CD4-positive, alpha-beta T cell treated with Interleukin-15 for 4 hours (primary cell): ENCODE data around the gene RPS17.

ENCODE experiments used
- DNase-seq: peaks from one replicate; pipeline ENCODE4 v3.0.0-alpha.2; 2020; ENCODE audit warnings: low spot score

The RPS17 gene

DNA sequence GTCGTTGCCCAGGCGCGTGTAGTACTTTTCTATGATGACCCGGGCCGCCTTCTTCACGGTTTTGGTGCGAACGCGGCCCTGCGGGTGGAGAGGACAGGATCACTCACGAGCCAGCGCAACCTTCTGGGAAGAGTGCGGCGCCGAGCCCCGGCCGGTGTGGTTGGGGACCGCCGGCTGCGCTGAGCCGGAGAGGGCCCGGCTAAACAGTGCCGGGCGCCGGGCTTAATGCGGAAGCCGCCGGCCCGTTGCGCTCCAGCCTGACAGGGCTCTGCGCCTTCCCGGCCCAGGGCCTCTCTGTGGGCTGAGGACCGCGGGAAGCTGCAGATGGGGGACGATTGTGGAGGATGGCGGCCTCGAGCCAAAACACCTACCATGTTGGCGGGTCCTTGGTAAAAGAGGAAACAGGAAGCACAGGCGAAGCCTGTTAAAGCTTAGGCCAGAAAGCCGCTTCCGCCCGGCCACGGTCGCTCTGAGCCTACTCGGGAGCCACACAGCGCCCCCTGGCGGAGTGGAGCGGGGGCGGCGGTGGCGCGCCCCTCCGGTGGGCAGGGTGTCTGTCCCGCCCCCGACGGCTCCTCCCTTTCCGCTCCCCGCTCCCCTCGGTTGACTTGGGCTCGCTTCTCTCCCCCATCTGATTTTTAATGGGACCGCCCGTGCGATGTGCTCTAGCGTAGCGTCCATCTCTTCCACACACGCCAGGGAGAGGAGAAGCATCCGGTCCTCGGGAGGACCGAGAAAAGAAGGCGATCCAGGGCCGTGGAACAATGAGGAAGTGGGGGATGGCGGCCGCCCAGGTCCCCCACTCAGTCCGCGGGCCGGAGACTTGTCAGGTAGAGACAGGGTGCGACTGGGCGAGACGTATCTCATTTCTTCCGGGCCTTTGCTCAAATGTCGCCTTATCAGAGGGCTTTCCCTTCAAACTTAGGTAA lies at the start of gene RPS17:
TSS of gene RPS17 (minus strand) at position 403 of the 929 bp plus-strand sequence. CDS start at position 374, 29 bp downstream.
- peak; percentile 98 for DNase-seq

DNA sequence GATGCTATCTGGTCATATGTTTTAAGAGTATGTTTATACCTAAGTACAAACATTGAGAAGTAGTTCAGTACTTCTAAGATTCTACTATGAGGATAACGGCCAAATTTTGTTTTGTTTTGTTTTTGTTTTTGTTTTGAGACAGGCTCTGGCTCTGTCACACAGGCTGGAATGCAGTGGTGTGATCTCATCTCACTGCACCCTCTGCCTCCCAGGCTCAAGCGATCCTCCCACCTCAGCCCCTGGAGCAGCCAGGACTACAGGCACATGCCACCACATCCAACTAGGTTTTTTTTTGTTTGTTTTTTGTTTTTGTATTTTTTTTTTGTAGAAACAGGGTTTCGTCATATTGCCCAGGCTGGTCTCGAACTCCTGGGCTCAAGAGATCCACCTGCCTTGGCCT lies 47.5 kb upstream of the RPS17 start:
- DNase-seq, result no peak

DNA sequence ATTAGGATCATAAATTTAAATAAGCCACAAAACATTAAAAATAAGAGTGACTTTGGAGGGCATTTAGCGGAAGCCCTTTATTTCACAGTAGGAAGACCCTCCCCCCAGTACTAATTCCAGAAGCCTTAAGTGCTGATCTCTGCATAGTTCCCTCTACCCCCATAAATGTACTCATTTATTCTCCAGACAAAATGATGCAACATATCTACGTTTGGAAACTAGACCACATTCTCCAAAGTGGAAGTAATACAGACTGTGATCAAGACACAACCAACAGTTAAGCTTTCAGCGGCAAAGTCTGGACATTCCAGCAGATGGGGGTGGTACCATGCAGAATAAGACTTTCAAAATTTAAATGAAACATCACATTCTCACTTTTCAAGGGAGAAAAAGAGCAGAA lies 44.8 kb upstream of the RPS17 start:
- DNase-seq, result no peak

DNA sequence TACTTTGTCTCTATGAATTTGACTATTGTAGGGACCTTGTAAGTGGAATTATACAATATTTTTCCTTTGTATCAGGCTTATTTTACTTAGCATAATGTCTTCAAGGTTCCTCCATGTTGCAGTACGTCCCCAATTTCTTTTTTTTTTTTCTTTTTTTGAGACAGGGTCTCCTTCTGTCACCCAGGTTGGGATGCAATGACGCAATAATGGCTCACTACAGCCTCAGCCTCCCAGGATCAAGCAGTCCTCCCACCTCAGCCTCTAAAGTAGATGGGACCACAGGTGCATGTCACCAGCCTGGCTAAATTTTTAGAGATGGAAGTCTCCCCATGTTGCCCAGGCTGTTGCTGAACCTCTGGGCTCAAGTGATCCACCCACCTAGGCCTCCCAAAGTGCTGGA lies 40.5 kb upstream of the RPS17 start:
- no peak for DNase-seq

DNA sequence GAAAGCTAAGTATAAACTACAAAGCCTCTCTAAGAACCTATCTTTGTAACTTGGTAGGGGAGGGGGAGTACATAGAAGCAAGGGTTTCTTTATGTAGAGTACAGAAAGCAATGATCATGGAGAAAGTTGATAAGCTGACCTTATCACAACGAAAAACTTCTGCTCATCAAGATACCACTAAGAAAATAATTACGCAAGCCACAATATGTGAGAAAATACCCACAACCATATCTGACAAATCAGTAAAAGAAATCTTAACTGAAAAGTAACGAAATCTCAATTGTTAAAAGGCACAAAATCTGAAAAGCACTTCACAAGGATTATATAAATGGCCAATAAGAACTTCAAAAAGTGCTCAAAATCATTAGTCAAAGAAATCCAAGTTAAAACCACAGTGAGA lies 35.1 kb upstream of the RPS17 start:
- no peak for DNase-seq

DNA sequence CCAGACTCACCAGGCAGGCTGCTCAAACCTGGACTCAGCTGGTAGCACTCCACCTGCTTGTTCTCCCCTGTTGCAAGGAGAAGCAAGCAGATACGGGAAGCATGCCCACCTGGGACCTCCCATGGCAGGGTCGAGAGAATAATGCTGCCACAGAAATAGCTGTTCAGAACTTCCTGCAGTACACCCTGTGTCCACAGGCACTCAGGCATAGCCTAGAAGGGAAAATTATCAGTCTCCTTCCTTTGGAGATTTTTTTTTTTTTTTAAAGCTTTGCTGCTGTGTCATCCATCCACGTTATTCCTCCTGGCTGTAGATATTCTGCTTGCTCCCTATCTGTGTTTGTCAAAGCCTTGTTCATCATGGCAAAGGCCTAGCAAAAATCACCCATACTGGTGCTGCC lies 32.7 kb upstream of the RPS17 start:
- no peak for DNase-seq

DNA sequence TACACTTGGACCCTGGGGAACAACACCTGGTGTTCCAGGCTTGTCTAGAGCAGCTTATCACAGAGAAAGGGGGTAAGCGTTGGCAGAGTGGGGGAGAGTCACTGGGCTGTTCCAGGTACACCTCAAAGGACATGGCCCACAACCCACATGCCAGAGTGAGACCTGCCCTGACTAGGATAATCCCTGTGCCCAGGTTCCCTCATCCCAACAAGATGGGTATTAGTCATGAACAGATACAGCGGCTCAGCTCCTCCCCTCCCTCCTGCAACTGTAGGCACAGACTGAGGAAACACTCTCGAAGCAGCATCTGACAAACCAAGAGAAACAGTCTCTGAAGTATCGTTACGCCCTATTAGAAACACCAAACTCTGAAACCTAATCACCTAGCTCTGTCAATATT lies 32.1 kb upstream of the RPS17 start:
- DNase-seq, result no peak

DNA sequence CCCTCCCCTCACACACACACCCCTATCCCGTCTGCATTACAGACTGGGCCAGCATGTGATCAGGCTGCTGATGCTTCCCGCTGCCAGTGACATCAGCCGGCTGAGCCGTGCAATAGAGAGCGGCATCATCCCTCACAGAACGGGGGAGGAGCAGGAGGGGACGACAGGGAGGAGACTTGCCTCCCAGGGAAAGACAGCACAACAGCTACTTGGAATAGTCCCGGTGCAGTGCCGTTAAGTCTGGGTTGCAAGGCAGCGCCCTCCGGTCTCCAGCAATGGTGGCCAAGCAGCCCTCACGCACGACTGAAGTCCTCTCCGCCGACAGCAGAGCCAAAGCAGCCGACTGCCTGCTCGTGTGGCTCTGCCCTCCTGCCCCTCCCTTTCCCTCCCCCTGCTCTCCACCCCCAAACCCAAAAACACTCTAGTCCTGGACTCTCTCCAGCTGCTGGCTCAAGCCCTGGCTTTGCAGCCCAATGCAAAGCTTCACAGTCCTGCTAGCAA lies 31.5 kb upstream of the RPS17 start:
- no peak for DNase-seq

DNA sequence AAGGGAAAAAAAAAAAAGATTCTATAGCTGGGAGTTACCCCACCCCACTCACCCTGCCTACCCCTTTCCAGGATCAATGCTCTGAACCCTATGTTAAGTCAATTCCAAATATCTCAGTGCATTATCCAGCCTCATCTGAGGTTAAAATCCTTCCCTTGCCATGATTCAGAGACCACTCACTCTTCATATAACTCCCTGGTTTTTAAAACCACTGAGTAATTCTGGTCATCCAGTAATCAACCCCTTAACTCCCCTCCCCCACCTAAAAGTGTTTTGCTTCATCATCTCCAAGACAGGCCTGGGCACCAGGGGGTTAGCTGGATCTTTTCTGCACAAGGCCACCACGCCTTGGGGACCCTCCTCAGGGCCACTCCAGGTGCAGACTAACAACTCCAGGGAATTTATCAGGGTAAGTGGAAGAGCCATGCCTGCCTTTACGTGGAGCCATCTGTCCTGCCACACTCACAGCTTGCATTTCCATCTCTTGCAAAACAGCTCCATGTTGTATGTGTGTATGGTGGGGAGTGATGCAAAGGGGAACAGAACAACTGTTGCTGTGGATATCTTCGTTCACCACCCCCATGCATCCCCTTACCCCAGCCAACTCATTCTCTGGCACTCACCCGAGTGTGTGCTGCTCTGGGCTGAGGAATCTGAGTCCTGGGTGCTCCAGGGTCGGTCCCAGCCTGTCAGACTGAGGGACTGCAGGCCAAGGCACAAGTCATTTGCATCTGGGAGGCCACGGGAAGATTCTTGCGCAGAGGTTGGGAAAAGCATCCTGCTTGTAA lies 30.7 kb upstream of the RPS17 start:
- no peak for DNase-seq

DNA sequence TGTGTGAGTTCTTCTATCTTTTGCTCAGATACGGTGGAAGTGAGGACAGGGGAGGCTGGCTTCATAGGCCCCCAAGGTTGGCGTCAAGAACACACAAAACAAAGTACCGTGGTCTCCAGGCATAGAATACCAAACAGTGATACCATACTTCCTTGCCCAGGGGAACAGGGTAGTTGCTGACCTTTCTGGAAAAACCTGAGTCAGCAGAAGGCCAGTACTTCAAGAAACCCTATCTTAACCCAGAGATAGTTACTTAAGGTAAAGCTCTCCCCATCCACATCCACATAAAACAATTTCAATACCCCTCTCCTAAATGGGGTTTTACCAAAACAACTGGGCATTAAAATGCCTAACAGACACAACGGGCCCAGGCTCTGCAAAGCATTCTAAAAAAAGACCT lies 29.6 kb upstream of the RPS17 start:
- DNase-seq, result no peak

DNA sequence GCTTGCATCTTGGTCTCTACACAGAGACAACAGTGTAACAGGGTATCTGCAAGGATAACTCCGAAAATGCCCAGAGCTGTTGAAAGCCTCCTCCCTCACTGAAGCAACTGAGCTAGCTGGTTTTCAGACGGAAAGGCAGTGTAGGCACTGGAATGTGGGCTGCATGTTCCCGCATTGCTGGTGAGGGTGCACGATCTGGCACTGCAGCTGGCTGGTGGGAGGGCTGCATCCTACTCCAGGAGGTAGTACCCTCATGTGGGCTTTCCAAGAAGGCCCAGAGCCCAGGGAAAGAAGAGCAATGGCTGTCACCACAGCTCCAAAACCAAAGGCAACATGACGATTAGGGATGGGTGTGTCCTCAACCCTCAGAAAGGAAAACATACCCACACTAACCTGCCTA lies 28.7 kb upstream of the RPS17 start:
- no peak for DNase-seq

DNA sequence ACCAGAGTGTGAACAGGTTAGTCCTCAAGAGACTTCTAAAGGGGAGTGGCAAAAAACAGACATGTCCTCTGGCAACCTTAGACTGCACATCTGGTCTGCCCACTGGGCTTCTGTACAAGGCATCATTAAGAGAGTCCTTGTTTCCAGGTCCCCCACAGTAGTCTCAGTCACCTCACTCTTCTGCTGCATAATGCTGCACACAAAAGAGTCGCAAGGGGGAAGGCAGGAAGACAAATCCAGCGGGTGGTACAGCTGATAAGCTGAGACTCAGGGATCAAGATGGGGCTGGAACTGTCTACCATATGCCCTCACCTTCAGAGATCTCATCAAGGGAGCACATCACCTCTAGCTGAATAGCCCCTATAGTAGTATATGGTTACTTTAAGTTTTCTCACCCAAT lies 27.4 kb upstream of the RPS17 start:
- DNase-seq, result no peak

DNA sequence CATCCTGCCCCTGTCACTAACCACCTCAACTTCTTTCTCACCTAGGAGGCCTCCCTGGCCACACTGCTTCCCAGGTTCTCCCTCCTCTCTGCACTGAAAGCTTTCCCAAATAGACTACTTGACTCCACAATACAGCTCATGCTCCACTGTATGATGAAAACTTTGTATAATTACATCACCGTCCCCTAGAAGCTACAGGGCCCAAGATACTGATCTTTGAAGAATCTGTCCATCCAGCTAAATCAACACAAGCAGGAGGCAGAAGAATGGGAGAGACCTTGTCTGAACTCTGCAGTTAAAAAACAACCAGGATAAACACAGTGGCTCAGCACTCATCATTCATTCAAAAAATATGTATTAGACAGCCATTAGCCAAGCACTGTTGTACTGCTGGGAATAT lies 26.4 kb upstream of the RPS17 start:
- no peak for DNase-seq

DNA sequence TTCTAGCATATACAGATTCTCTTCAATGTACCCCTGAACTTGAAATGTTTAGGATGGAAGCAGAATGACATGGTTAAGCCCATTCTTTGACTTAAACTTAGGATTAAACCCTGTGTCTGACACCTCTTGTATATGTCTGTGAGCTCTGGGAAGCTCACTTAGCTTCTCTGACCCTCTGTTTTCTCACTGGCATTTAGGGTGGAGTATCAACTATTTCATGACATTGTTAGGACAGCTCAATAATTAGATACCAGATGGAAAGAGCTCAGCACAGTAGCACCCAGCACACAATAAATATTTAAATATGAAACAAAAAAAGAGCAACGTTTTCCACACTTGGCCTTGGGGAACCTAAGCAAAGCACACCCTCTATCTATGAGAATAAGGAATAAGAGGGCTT lies 18.2 kb upstream of the RPS17 start:
- no peak for DNase-seq

DNA sequence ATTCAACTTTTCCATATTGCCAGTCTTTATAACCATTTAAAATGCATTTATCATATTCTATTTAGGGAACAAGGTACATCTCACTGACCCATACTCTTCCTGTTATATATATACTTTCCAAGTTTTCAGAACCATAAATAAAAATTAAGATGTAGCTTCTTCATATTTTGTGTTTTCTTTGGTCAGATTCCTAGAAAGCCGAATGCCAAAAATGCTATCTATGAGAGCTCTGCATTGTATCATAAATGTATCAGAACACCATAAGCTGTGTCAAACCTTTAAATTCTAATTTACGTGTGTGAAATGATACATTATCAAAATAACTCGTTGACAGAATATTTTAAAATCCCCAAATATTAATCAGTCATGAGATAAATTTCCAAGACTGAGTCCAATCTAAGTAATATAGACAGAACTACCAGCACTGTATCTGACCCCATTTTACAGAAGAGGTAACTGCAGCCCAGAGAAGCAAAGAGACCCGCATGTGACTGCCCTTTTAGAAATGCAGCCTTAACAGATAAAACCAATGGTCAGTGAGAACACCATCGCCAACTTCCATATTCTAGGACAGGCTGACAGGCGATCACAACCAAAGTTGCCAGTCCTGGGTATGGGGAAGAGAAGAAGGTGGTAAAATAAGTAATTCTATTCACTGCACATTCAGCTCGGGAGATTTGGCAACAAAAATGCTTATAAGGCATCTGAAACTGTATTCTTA lies 16.2 kb upstream of the RPS17 start:
- DNase-seq, result no peak

DNA sequence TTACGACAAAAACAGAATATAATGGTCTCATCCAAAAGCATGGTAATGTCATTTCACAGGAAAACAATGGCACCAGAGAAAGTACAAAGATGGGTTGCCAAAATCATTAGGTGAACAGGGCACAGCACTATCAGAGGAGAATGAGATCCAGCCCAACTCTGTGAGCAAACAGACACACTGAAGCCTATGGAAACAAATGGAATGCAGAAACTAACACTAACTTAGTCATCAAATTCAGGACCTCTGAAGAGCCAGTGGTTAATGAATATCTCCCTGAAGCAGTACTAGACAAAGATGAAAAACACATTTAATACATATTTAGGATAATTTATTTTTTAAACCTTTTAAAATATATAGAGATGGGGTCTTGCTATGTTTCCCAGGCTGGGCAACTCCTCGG lies 14.6 kb upstream of the RPS17 start:
- DNase-seq, result no peak

DNA sequence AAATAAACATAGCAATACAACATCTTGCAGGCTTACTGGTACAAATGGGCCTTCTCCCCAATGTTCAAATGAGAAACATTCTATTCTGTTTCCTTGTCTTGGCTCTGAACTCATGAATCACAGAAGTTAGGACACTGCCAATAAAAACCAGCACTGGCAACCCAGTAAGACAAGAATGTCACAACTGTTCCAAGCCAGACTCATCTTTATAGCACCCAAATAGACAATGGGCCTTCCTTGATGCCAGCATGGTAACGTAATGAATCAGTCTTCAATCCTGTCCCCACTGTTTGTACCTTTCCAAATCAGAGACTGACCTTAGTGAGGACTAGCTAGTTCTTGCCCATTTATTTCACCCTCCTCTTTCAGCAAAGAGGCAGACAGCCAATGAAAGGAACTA lies 14.1 kb upstream of the RPS17 start:
- DNase-seq, result no peak

DNA sequence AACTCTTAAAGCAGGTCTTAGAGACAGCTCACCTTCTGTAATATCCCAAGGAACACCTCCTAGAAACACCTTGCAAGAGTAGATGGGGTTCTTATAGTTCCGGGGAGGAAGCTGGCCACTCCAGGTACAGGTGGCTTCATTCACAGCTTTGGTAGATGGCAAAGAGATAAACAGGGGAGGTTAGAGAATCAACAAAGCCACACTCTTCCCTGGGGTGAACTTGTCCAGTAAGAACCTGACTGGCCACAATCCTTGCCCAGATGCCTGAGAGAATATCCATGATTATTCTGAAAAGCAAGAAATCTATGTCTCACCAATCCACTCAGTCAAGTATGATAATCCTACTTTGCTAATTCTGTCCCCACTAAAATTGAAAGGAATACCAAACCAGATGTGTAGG lies 13.6 kb upstream of the RPS17 start:
- DNase-seq, result no peak

DNA sequence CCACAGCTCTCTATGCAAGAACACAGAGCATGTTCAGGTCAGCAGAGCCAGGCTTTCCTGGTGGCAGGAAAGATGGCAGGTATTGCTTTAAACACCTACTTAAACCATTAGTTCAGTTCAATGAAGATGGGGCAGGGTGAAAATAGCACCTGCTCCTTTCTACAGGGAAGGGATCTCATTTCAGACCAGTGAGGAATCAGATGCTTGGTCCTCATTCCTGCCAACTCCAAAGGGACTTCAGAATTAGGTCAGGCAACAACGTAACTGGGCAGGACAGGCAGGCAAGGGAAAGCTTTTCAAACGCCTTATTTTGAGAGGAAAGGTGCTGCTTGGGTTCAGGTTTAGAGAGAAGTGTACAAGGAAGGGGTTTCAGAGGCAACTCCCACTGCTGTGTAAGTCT lies 12.6 kb upstream of the RPS17 start:
- no peak for DNase-seq

DNA sequence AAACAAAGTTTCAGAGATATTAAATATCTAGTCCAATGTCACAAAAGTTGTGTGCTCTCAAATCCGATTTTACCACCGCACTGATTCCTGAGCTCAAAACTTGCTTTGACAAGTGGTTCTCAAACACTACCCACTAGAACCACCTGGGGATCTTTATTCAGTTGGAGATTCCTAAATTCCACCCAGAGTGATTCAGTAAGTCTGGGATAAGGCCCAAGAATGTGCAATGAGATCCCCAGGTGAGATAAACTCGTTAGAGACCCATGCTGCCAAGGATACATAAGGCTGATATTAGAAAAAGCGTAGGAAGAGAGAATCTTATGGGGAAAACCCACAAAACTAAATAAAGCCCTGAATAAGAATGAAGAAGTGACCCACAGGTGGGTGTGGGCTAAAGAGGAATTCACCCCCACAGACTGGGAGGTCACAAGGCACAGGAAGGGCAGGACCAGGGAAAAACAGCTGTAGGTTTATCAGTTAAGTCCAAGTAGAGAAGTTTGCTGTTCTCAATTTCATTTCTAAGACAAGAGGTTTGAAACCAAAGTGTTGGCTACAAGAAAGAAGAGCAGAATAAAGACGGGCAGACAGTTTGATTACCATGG lies 11.5 kb upstream of the RPS17 start:
- DNase-seq, result no peak

DNA sequence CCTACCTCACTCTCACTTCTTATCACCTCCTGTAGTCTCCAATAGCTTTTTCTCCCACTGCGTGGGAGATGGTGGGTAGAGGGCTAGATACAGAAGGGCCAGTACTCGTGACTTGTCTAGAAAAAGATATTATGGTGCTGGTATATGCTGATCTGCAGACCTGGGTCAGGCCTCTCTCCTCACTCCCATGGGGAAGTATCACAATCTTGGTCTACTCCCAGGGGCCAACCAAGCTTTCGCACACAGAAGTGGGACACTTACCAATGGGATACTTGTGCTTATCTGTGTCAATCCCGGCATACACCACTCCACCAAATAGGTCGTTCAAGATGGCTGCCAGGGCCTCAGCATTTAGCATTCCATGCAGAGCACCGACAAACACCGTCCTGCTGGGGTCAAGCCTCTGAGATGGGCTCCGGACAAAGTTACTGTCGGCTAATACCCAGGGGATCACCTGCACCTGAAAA lies 9.0 kb upstream of the RPS17 start:
- no peak for DNase-seq

DNA sequence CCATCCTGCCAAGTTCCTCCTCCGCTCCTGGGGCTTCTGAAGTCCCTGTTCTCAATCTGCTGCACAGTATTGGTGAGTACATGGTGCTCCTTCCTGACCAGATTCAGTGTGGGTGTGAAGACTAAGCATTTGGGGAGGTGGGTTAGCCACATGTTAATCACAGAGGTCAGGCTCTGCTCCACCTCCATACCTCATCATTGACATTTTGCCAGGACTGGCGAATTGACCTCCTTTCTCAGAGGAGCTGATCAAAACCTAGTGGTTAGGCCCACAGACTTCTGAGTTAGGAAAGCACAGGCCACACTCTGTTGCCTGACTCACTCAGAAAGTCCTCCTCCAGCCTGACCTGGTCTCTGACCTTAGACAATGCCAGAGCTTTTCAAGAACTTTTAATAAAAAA lies 8.4 kb upstream of the RPS17 start:
- no peak for DNase-seq
